SK-N-SH treated with all-trans-retinoic acid at 6 μM for 48 hours (cell line): ENCODE results near the gene B2M.

ENCODE experiments used
- ARNTL ChIP-seq: fragments of 450-650 bp; formaldehyde crosslinking; IDR thresholded peaks from 2 replicates; pipeline ENCODE4 v1.5.0; 2020; ENCODE audit warnings: low read depth, mild to moderate bottlenecking, moderate library complexity, borderline replicate concordance
- ESRRG ChIP-seq: fragments of 250-450 bp; sonication (Bioruptor Pico); IDR thresholded peaks from 2 replicates; pipeline ENCODE4 v1.6.1; 2021; ENCODE audit warnings: mild to moderate bottlenecking
- RARB ChIP-seq: fragments of 250-450 bp; sonication (Bioruptor Pico); IDR thresholded peaks from 2 replicates; pipeline ENCODE4 v1.8.0; 2021; ENCODE audit warnings: mild to moderate bottlenecking, moderate library complexity
- TOX ChIP-seq: fragments of 250-450 bp; sonication (Bioruptor Pico); IDR thresholded peaks from 2 replicates; pipeline ENCODE4 v1.8.0; 2021; ENCODE audit warnings: mild to moderate bottlenecking, moderate library complexity, borderline replicate concordance
- ZC3H10 ChIP-seq: fragments of 250-450 bp; sonication (Bioruptor Pico); IDR thresholded peaks from 2 replicates; pipeline ENCODE4 v1.5.1; 2021; ENCODE audit warnings: mild to moderate bottlenecking, moderate library complexity
- ZNF565 ChIP-seq: fragments of 450-650 bp; formaldehyde crosslinking; conservative IDR thresholded peaks from 2 replicates; pipeline ENCODE4 v1.5.0; 2020; ENCODE audit warnings: low read depth, mild to moderate bottlenecking, moderate library complexity
- TF ChIP-seq, protein P1 (sequence below): fragments of 250-450 bp; sonication (Bioruptor Pico); IDR thresholded peaks from 2 replicates; pipeline ENCODE4 v1.8.0; 2020; ENCODE audit warnings: mild to moderate bottlenecking, moderate library complexity, borderline replicate concordance
- TF ChIP-seq, protein P2 (sequence below): fragments of 250-450 bp; sonication (Bioruptor Pico); IDR thresholded peaks from 2 replicates; pipeline ENCODE4 v1.5.0; 2020; ENCODE audit warnings: mild to moderate bottlenecking, moderate library complexity

DNA sequence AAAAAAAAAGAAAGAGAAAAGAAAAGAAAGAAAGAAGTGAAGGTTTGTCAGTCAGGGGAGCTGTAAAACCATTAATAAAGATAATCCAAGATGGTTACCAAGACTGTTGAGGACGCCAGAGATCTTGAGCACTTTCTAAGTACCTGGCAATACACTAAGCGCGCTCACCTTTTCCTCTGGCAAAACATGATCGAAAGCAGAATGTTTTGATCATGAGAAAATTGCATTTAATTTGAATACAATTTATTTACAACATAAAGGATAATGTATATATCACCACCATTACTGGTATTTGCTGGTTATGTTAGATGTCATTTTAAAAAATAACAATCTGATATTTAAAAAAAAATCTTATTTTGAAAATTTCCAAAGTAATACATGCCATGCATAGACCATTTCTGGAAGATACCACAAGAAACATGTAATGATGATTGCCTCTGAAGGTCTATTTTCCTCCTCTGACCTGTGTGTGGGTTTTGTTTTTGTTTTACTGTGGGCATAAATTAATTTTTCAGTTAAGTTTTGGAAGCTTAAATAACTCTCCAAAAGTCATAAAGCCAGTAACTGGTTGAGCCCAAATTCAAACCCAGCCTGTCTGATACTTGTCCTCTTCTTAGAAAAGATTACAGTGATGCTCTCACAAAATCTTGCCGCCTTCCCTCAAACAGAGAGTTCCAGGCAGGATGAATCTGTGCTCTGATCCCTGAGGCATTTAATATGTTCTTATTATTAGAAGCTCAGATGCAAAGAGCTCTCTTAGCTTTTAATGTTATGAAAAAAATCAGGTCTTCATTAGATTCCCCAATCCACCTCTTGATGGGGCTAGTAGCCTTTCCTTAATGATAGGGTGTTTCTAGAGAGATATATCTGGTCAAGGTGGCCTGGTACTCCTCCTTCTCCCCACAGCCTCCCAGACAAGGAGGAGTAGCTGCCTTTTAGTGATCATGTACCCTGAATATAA lies 2.0 kb downstream of the B2M start:
- TF ChIP-seq, protein P1, sequence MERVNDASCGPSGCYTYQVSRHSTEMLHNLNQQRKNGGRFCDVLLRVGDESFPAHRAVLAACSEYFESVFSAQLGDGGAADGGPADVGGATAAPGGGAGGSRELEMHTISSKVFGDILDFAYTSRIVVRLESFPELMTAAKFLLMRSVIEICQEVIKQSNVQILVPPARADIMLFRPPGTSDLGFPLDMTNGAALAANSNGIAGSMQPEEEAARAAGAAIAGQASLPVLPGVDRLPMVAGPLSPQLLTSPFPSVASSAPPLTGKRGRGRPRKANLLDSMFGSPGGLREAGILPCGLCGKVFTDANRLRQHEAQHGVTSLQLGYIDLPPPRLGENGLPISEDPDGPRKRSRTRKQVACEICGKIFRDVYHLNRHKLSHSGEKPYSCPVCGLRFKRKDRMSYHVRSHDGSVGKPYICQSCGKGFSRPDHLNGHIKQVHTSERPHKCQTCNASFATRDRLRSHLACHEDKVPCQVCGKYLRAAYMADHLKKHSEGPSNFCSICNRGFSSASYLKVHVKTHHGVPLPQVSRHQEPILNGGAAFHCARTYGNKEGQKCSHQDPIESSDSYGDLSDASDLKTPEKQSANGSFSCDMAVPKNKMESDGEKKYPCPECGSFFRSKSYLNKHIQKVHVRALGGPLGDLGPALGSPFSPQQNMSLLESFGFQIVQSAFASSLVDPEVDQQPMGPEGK (CRISPR knock-in tag): no peak
- no peak for TF ChIP-seq ZNF565 (CRISPR knock-in tag)
- no peak for TF ChIP-seq ZC3H10
- no peak for TF ChIP-seq RARB
- no peak for TF ChIP-seq ESRRG (CRISPR knock-in tag)
- TF ChIP-seq, protein P2, sequence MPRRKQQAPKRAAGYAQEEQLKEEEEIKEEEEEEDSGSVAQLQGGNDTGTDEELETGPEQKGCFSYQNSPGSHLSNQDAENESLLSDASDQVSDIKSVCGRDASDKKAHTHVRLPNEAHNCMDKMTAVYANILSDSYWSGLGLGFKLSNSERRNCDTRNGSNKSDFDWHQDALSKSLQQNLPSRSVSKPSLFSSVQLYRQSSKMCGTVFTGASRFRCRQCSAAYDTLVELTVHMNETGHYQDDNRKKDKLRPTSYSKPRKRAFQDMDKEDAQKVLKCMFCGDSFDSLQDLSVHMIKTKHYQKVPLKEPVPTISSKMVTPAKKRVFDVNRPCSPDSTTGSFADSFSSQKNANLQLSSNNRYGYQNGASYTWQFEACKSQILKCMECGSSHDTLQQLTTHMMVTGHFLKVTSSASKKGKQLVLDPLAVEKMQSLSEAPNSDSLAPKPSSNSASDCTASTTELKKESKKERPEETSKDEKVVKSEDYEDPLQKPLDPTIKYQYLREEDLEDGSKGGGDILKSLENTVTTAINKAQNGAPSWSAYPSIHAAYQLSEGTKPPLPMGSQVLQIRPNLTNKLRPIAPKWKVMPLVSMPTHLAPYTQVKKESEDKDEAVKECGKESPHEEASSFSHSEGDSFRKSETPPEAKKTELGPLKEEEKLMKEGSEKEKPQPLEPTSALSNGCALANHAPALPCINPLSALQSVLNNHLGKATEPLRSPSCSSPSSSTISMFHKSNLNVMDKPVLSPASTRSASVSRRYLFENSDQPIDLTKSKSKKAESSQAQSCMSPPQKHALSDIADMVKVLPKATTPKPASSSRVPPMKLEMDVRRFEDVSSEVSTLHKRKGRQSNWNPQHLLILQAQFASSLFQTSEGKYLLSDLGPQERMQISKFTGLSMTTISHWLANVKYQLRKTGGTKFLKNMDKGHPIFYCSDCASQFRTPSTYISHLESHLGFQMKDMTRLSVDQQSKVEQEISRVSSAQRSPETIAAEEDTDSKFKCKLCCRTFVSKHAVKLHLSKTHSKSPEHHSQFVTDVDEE (CRISPR knock-in tag): no peak
- no peak for TF ChIP-seq TOX (CRISPR knock-in tag)
- TF ChIP-seq ARNTL: no peak
